ENCODE measurements around the gene LRRC37A3.
"Not testable (repeated sequence)": the region's sequence is repeated elsewhere in the genome, so short reads cannot be mapped to it uniquely, and the experiment has no call there.

Gene LRRC37A3

DNA sequence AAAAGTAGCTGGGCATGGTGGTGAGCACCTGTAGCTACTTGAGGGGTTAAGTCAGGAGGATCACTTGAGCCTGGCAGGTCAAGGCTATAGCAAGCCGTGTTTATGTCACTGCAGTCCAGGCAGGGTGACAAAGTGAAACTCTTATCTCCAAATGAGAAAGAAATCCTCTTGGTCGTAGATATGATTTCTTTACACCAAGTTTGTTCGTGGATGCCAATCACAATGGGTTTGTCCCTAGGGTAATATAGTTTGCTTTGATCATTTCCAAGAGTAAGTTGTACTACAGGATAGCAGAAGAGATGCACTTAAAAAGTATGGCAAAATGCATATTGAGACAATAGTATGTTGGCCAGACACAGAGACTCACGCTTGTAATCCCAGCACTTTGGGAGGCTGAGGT lies 6.0 kb upstream of the LRRC37A3 start:
- not testable (repeated sequence) for DNase-seq

DNA sequence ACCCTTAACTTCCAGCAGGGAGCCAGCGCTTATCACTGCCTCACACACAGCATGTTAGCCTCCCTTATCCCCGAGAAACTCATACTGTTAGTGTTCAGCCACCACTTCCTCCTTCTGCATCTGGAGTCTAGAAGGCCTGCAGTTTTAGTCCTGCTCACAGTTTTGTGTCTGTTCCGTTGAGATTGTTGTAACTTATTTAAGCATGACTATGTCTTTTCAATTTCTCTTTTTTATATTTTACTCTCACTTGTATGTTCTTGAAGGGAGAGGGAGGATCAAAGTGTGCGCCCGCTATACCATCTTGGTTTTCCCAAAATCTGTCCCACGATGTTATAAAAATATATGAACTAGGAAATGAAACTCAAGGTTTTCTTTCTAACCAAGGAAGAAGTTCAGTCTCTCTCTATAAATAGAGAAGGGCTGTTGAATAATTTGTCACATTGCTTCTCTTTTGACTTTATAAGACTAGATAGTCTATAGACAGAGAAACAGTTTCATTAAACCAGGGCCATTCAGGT lies 3.8 kb upstream of the LRRC37A3 start:
- not testable (repeated sequence) for DNase-seq

GRCh38 chr17:64920419-64921172 lies 1.3 kb upstream of the LRRC37A3 start:
- no peak for DNase-seq

- no peak for DNase-seq
Measured at GRCh38 chr17:64920026-64920418, 744 bp upstream of the LRRC37A3 start.

- not testable (repeated sequence) for DNase-seq
Measured at GRCh38 chr17:64918842-64919288, 413 bp downstream of the LRRC37A3 start.

- DNase-seq, result not testable (repeated sequence)
Measured at GRCh38 chr17:64917540-64917939, 1.7 kb downstream of the LRRC37A3 start.

- not testable (repeated sequence) for DNase-seq
Measured at GRCh38 chr17:64915244-64915643, 4.0 kb downstream of the LRRC37A3 start.

DNA sequence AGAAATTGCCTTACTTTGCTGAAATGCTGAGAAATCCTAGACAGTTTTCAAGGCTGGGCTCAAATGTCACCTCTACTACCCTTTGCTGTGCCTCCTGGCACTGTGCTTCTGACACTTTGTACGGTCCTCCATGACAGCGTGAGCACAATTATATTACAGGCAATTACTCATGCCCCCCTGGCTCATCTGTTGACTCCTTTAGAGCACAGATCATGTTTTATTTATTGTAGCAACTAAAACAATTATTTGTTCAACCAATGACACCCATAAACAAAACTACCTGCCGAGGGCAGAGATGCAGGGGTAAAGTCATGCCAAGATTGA lies 9.1 kb downstream of the LRRC37A3 start:
- DNase-seq, result not testable (repeated sequence)

- not testable (repeated sequence) for DNase-seq
Measured at GRCh38 chr17:64909511-64910190, 9.6 kb downstream of the LRRC37A3 start.

- DNase-seq, result not testable (repeated sequence)
Measured at GRCh38 chr17:64904069-64904468, 15.2 kb downstream of the LRRC37A3 start.

- DNase-seq, result not testable (repeated sequence)
Measured at GRCh38 chr17:64897136-64897535, 22.1 kb downstream of the LRRC37A3 start.

- DNase-seq, result not testable (repeated sequence)
Measured at GRCh38 chr17:64874210-64874609, 45.1 kb downstream of the LRRC37A3 start.

DNA sequence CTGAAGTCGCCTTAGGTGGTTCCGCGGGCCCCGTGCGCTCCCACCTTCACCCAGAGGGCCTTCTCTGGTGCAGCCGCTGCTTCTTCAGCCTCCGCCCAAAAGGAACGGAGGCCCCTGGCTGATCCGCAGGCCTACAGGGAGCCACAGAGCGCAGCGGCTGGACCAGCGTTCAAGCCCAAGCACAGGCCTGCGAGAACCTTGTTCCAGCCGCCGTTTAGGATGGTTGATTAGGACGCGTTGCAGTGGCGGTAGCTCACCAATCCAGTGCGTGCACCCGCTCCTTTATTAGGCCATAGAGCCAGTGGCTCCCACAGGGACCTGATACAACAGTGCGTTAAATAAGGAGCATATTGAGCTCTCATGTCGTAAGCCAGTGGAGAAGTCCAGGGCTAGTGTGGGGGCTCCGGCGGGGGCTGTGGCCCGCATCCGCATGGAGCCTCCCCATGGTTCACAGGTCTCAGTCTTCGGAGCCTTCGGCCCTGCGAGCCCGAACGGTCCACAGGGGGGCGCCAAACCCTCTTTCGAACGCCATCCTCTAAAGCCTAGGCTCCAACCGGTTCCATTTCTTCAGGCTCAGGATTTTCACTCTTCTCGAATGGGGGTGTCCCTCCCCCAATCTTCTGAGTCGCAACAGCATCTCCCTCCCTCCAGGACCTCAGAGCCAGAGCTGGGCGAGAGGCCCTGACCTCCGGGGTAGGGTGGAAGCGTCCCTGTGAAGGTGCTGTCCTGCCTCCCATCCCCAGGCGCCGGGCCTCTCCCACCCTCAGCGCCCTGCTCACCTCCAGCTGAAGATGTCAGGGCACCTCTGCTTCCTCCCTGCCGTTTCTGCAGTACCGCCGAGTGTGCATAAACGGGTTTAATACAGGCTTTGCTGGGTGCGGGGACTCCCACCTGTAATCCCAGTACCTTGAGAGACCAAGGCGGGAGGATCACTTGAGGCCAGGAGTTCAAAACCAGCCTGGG lies 71.5 kb downstream of the LRRC37A3 start:
- DNase-seq, result peak; percentile 77

GRCh38 chr17:64846892-64847291 lies 72.4 kb downstream of the LRRC37A3 start:
- not testable (repeated sequence) for DNase-seq

DNA sequence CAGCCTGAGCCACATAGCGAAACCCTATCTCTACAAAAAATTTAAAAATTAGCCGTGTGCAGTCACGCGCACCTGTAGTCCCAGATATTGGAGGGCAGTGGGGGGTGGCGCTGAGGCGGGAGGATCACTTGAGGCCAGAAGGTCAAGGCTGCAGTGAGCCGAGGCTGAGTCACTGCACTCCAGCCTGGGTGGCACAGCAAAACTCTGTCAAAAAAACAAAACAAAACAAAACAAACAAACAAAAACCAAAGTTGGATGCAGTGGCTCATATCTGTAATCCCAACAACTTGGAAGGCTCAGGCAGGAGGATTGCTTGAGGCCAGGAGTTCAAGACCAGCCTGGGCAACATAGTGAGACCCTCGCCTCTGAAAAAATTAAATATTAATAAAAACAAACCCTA lies 75.4 kb downstream of the LRRC37A3 start:
- DNase-seq, result not testable (repeated sequence)

DNA sequence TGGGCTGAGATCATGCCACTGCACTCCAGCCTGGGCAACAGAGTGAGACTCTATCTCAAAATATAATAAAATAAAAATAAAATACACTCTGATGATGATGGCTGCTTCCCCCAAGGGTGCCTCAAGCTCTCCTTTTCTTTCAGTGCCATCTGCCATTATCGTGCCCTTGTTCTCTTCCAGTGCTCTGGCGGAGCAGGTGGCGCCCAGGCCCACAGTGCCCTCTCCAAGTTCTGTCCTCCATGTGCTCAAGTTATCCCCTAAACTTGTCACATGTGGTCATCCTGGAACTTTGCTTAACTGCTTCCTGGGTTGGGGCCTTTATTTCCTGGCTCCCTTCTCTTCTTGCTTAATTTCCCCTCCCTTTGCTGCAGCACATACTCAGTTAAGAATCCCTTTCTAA lies 76.4 kb downstream of the LRRC37A3 start:
- DNase-seq, result not testable (repeated sequence)

- not testable (repeated sequence) for DNase-seq
Measured at GRCh38 chr17:64840960-64841359, 78.3 kb downstream of the LRRC37A3 start.

DNA sequence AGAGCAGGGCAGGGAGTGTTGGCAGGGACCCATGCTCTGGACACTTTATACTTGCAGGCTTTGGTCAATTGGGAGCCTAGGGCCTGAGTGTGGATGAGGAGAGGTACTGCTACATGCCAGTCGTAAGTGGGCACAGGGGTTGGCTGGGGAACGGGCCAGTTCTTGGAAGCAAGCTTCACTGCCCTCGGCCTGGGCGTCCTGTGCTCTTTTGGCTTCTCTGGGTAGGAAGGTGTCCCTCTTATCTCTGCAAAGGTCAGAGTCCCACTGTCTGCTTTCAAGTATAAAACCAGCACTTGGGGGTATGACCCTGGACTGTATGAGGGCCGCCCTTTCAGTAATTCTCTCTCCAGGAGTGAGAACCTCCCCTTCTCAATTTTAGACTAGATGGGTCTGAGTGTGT lies 80.8 kb downstream of the LRRC37A3 start:
- not testable (repeated sequence) for DNase-seq

DNA sequence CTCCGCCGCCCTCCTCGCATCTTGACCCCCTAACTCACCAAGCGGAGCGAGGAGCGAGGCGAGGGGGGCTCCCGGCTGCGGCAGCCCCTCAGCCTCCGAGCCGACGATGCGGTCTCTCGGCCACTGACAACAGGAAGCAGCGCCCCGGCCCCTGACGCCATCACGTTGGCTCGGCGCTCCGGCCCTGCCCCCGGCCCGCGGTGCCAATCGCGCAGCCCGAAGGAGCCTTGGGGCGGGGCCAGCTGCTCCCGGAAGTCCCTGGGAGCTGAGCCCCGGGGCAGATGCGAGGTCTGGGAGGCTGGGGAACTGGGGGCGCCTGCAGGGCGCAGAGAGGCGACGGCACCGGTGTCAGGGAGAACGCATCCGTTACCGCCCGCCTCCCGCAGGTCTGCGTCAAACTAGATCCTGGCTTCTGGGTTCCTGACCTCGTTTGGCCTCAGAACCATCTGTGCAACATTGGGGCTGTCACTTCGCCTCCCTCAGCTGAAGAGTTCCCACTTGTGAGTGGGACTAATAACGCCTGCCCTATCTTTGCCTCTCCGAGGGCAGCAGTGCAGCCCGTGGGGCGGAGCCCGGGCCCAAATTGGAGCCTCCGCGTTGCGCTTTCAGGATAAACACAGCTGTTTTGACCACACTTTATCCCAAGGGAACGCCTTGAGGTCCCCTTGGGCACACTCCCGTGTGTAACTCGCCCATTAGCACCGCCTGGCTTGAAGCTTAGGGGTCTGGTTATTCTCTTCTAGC lies 82.1 kb downstream of the LRRC37A3 start:
- peak; percentile 86 for DNase-seq

GRCh38 chr17:64836623-64837017 lies 82.7 kb downstream of the LRRC37A3 start:
- DNase-seq, result not testable (repeated sequence)

DNA sequence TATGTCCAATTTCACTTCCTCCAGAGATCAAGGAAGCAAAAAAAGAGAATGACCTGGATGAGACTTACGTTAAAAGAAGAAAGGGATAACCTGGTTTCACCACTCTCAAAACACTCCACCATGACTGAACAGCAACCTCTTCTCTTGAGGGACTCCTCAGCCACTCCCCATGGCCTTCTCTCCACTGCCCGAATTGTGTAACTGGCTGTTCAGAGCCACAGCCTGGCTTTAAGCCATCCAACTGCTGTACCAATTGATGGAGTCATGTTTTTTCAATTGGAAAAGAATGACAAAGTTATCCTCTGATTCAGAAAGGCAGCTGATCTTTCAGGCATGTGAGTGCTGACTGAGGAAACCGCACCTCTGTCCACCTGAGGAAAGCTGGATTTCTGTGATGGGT lies 85.2 kb downstream of the LRRC37A3 start:
- DNase-seq, result not testable (repeated sequence)

DNA sequence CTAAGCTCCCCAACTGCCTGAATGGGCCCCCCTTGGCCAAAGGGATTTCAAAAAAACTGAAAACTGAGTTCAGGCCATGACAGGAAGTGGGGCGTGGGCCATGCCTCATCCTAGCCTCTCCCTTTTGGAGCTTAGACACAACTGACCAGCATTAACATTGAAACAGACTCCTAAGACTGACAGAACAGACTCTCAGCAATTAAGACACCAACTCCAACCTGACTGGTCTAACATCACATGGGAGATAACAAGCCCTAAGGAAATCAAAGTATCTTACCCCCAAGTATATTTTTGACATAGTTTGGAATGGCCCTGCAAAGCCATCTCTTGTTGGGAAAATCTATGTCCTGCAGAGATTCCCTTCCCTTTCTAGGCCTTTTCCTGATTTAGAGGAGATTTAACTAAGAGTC lies 88.6 kb downstream of the LRRC37A3 start:
- not testable (repeated sequence) for DNase-seq

Measured in activated naive CD4-positive, alpha-beta T cell treated with anti-CD3 and anti-CD28 coated beads, Interleukin-2, amount 50 U/mL, for 16 hours (primary cell).